HPDE6-E6E7 (cell line): ENCODE measurements around the gene HTR3C.
A peak's percentile ranks its signal among the peaks of the same experiment; 100 is the strongest.
"Not testable (repeated sequence)": the region's sequence is repeated elsewhere in the genome, so short reads cannot be mapped to it uniquely, and the experiment has no call there.

Source experiments
- DNase-seq: peaks from one replicate; pipeline ENCODE4 v3.0.0; 2011; ENCODE audit warnings: missing footprints; ENCODE audit errors: extremely low spot score

The HTR3C gene

GRCh38 chr3:184052767-184053166 lies at the start of gene HTR3C:
TSS of gene HTR3C (plus strand) at chr3:184053047. CDS start at chr3:184053081, 34 bp downstream.
- DNase-seq: no peak

- DNase-seq: no peak
Measured at GRCh38 chr3:184003187-184003967, 49.5 kb upstream of the HTR3C start.

GRCh38 chr3:184004476-184004875 lies 48.4 kb upstream of the HTR3C start:
- no peak for DNase-seq

GRCh38 chr3:184005941-184006507 lies 46.8 kb upstream of the HTR3C start:
- peak; percentile 89 for DNase-seq

GRCh38 chr3:184007143-184007813 lies 45.6 kb upstream of the HTR3C start:
- DNase-seq: not testable (repeated sequence)

GRCh38 chr3:184008161-184008560 lies 44.7 kb upstream of the HTR3C start:
- no peak for DNase-seq

GRCh38 chr3:184011230-184011876 lies 41.5 kb upstream of the HTR3C start:
- DNase-seq: no peak

GRCh38 chr3:184011937-184012889 lies 40.6 kb upstream of the HTR3C start:
- no peak for DNase-seq

GRCh38 chr3:184015381-184016019 lies 37.3 kb upstream of the HTR3C start:
- no peak for DNase-seq

GRCh38 chr3:184016169-184016570 lies 36.7 kb upstream of the HTR3C start:
- no peak for DNase-seq

- peak; percentile 63 for DNase-seq
Measured at GRCh38 chr3:184016811-184017671, 35.8 kb upstream of the HTR3C start.

- DNase-seq: peak; percentile 93
Measured at GRCh38 chr3:184017672-184018423, 35.0 kb upstream of the HTR3C start, which contains the start of gene ABCC5. TSS of gene ABCC5 (minus strand) at chr3:184017884. CDS start at chr3:184014392, 3,492 bp downstream.

- DNase-seq: no peak
Measured at GRCh38 chr3:184018424-184018973, 34.3 kb upstream of the HTR3C start.

GRCh38 chr3:184022323-184022722 lies 30.5 kb upstream of the HTR3C start:
- DNase-seq: no peak

- not testable (repeated sequence) for DNase-seq
Measured at GRCh38 chr3:184025256-184025655, 27.6 kb upstream of the HTR3C start.

- not testable (repeated sequence) for DNase-seq
Measured at GRCh38 chr3:184028275-184028890, 24.5 kb upstream of the HTR3C start.

GRCh38 chr3:184029443-184029842 lies 23.4 kb upstream of the HTR3C start:
- no peak for DNase-seq

GRCh38 chr3:184030536-184030935 lies 22.3 kb upstream of the HTR3C start:
- no peak for DNase-seq
